K562 (cell line): ENCODE results near the gene ADCY9. TPM values are rescaled to one million over a fixed set of nuclear protein-coding genes. Genes with fewer than 3 reads are reported as not detected.

Experiments used
- AFF4 ChIP-seq: sonication (generic); formaldehyde crosslinking; IDR thresholded peaks from 2 replicates; pipeline ENCODE4 v1.8.0; 2023; ENCODE audit warnings: mild to moderate bottlenecking, missing genetic modification reagents
- ARID3A ChIP-seq: IDR thresholded peaks from 2 replicates; pipeline ENCODE4 v1.6.1; 2012; ENCODE audit warnings: low read depth, low read length, improper control_type of control experiment, borderline replicate concordance
- CTCFL ChIP-seq: IDR thresholded peaks from 2 replicates; pipeline ENCODE4 v1.6.1; 2011; ENCODE audit warnings: borderline replicate concordance, low read depth, mild to moderate bottlenecking, moderate library complexity, low read length; ENCODE audit not compliant: insufficient read depth, poor library complexity, severe bottlenecking
- GTF2F1 ChIP-seq: IDR thresholded peaks from 2 replicates; pipeline ENCODE4 v1.6.1; 2011; ENCODE audit warnings: low read depth, low read length, improper control_type of control experiment
- PCBP1 ChIP-seq: fragments of 200-400 bp; formaldehyde crosslinking; IDR thresholded peaks from 2 replicates; pipeline ENCODE4 v1.6.1; 2018; ENCODE audit warnings: mild to moderate bottlenecking, low read depth, low read length; ENCODE audit not compliant: poor library complexity, severe bottlenecking
- RREB1 ChIP-seq: fragments of 250-450 bp; sonication (Bioruptor Pico); IDR thresholded peaks from 2 replicates; pipeline ENCODE4 v1.4.0; 2020
- SMAD2 ChIP-seq: fragments of 150-350 bp; IDR thresholded peaks from 2 replicates; pipeline ENCODE4 v1.6.1; 2014; ENCODE audit warnings: low read depth, mild to moderate bottlenecking, low read length
- SRSF1 ChIP-seq: fragments of 200-400 bp; formaldehyde crosslinking; IDR thresholded peaks from 2 replicates; pipeline ENCODE4 v1.6.1; 2017; ENCODE audit warnings: mild to moderate bottlenecking, low read depth, low read length, moderate library complexity
- ZNF395 ChIP-seq: fragments of 200-800 bp; sonication (Bioruptor generic); IDR thresholded peaks from 2 replicates; pipeline ENCODE4 v1.6.1; 2017; ENCODE audit warnings: missing genetic modification characterization, missing compliant biosample characterization
- polyA plus RNA-seq, 8 experiments: library from polyadenylated mRNA; depleted of rRNA in 4 of 8; stranded (reverse) in 5 of 8; unstranded in 3 of 8; fragments of >200 nt; fragmentation: Nextera tagmentation in 2 of 8; fragmentation: Illumina TruSeq in 1 of 8; extraction: Ambion mirVana in 2 of 8; extraction: Trizol in 1 of 8; gene quantifications; 2 replicates each; pipeline versions ENCODE4 v1.2.1 to v1.2.3, GENCODE V29; 2011 to 2014; ENCODE audit warnings: inconsistent platforms in 1 of 8, missing spikeins in 1 of 8
- total RNA-seq, 7 experiments: library from RNA; depleted of rRNA in 6 of 7; stranded (reverse); fragments of >200 nt in 6 of 7; fragmentation: Illumina TruSeq in 2 of 7; extraction: Trizol in 2 of 7; gene quantifications; 2 replicates each; pipeline versions ENCODE4 v1.2.1 to v1.2.3, GENCODE V29; 2011 to 2021; ENCODE audit warnings: low replicate concordance in 1 of 7

ADCY9 gene
- total and polyA plus RNA-seq, 9 of the 15 experiments (the other 6 are each of a cell fraction or from before 2014, with no cell fraction given) = 0.03 to 0.29 (median 0.17) TPM

- TF ChIP-seq ZNF395 (CRISPR knock-in tag) (no peak), AFF4 (no peak), ARID3A (no peak), CTCFL (no peak), SRSF1 (no peak), SMAD2 (no peak), RREB1 (CRISPR knock-in tag) (no peak), PCBP1 (no peak), GTF2F1 (no peak)
Measured at GRCh38 chr16:4019371-4019791, 96.9 kb downstream of the ADCY9 start (continued).
